ENCODE results near the gene PLAGL2. TPM values are rescaled to one million over a fixed set of nuclear protein-coding genes. Genes with fewer than 3 reads are reported as not detected.

Gene PLAGL2
- total RNA-seq, 2 experiments from 2014 or later, result 9.8 to 40.3 TPM

GRCh38 chr20:32209850-32210605 is 2.5 kb upstream of the PLAGL2 start:
- no peak for TF ChIP-seq EZH2phosphoT487 (IDR thresholded peaks at IDR 0.05; ENCODE audit: borderline replicate concordance, low read depth, low read length)
- TF ChIP-seq, protein P1, sequence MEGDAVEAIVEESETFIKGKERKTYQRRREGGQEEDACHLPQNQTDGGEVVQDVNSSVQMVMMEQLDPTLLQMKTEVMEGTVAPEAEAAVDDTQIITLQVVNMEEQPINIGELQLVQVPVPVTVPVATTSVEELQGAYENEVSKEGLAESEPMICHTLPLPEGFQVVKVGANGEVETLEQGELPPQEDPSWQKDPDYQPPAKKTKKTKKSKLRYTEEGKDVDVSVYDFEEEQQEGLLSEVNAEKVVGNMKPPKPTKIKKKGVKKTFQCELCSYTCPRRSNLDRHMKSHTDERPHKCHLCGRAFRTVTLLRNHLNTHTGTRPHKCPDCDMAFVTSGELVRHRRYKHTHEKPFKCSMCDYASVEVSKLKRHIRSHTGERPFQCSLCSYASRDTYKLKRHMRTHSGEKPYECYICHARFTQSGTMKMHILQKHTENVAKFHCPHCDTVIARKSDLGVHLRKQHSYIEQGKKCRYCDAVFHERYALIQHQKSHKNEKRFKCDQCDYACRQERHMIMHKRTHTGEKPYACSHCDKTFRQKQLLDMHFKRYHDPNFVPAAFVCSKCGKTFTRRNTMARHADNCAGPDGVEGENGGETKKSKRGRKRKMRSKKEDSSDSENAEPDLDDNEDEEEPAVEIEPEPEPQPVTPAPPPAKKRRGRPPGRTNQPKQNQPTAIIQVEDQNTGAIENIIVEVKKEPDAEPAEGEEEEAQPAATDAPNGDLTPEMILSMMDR (conservative IDR thresholded peaks at IDR 0.05; ENCODE audit: low read length), result no peak
- POLR2A ChIA-PET, result interaction anchor here (0.5 to 1.0 kb wide), 2 partner anchors 9 to 47 kb away, joined by 3 read pairs; no protein-coding TSS in a partner anchor
- Histone ChIP-seq H3K79me2 (ENCODE audit: insufficient read depth, low read depth, low read length) (peaks cover 49% of the 10 kb centered on the region), H3K9me3 (ENCODE audit: low read length) (no peaks in the 10 kb centered on the region), H3K9me2 (ENCODE audit: insufficient read depth, low read length) (no peaks in the 10 kb centered on the region), H2AFZ (ENCODE audit: low read length) (no peak overlapping the region), H4K20me1 (ENCODE audit: insufficient read depth, low read length) (peaks cover 17% of the 10 kb centered on the region; the same call in 1 of the 2 replicates), H3K36me3 (ENCODE audit: insufficient read depth, low read length) (peaks cover 51% of the 10 kb centered on the region), H3K4me1 (ENCODE audit: insufficient read depth, low read length, poor library complexity, severe bottlenecking) (peaks cover 28% of the 10 kb centered on the region), H3K4me2 (ENCODE audit: low read length) (peak overlapping the region; percentile 74; the same call in 1 of the 2 replicates), H3K4me3 (ENCODE audit: low read depth, low read length, poor library complexity, severe bottlenecking) (no peak overlapping the region), H3K27ac (ENCODE audit: low read depth, low read length, poor library complexity, severe bottlenecking) (no peak overlapping the region)
- no TSS peak for BruUV-seq (replicated peaks)
- DNase-seq (ENCODE audit: low spot score), result no peak
- intact Hi-C loops (cut with micrococcal nuclease; ENCODE audit: unreplicated experiment), result no loop called here
- CTCF ChIA-PET (ENCODE audit: unreplicated experiment), result interaction anchor here (0.6 kb wide), 1 partner anchor 456 kb away, joined by 3 read pairs; no protein-coding TSS in a partner anchor

- Histone ChIP-seq H3K4me3 (ENCODE audit: low read depth, low read length, poor library complexity, severe bottlenecking) (peak overlapping the region; percentile 93), H3K4me1 (ENCODE audit: insufficient read depth, low read length, poor library complexity, severe bottlenecking) (peaks cover 41% of the 10 kb centered on the region), H3K9me3 (ENCODE audit: low read length) (no peaks in the 10 kb centered on the region), H3K4me2 (ENCODE audit: low read length) (peak overlapping the region; percentile 74), H4K20me1 (ENCODE audit: insufficient read depth, low read length) (peaks cover 28% of the 10 kb centered on the region; the same call in 1 of the 2 replicates), H2AFZ (ENCODE audit: low read length) (peak overlapping the region; percentile 75; the same call in 1 of the 2 replicates), H3K36me3 (ENCODE audit: insufficient read depth, low read length) (peaks cover 54% of the 10 kb centered on the region), H3K79me2 (ENCODE audit: insufficient read depth, low read depth, low read length) (peaks cover 60% of the 10 kb centered on the region), H3K9me2 (ENCODE audit: insufficient read depth, low read length) (no peaks in the 10 kb centered on the region), H3K27ac (ENCODE audit: low read depth, low read length, poor library complexity, severe bottlenecking) (peak overlapping the region; percentile 43)
- TF ChIP-seq EZH2phosphoT487 (IDR thresholded peaks at IDR 0.05; ENCODE audit: borderline replicate concordance, low read depth, low read length), result no peak
- TF ChIP-seq, protein P1 (conservative IDR thresholded peaks at IDR 0.05; ENCODE audit: low read length), result no peak
- no peak for DNase-seq (ENCODE audit: low spot score)
- POLR2A ChIA-PET, result interaction anchor here (0.6 kb wide), 1 partner anchor 15 kb away, joined by 4 read pairs; no protein-coding TSS in a partner anchor
- CTCF ChIA-PET (ENCODE audit: unreplicated experiment), result no interaction called here
- intact Hi-C loops (cut with micrococcal nuclease; ENCODE audit: unreplicated experiment), result no loop called here
- no TSS peak for BruUV-seq (replicated peaks)
Measured at GRCh38 chr20:32208499-32209154, 1.1 kb upstream of the PLAGL2 start.
